Neural cell (in vitro differentiated cells): ENCODE data around the gene FOXJ3.

Experiments
- EP300 ChIP-seq: fragments of 450-650 bp; conservative IDR thresholded peaks from 2 replicates; pipeline ENCODE4 v1.6.1; 2014; ENCODE audit warnings: antibody characterized with exemption, mild to moderate bottlenecking, moderate library complexity; ENCODE audit not compliant: poor library complexity, severe bottlenecking
- RAD21 ChIP-seq: fragments of 450-650 bp; conservative IDR thresholded peaks from 2 replicates; pipeline ENCODE4 v1.6.1; 2014; ENCODE audit warnings: antibody characterized with exemption, mild to moderate bottlenecking, moderate library complexity
- TF ChIP-seq, protein P1 (sequence below): fragments of 450-650 bp; IDR thresholded peaks from 2 replicates; pipeline ENCODE4 v1.5.1; 2014; ENCODE audit warnings: antibody characterized with exemption, mild to moderate bottlenecking, moderate library complexity; ENCODE audit not compliant: poor library complexity, severe bottlenecking

DNA sequence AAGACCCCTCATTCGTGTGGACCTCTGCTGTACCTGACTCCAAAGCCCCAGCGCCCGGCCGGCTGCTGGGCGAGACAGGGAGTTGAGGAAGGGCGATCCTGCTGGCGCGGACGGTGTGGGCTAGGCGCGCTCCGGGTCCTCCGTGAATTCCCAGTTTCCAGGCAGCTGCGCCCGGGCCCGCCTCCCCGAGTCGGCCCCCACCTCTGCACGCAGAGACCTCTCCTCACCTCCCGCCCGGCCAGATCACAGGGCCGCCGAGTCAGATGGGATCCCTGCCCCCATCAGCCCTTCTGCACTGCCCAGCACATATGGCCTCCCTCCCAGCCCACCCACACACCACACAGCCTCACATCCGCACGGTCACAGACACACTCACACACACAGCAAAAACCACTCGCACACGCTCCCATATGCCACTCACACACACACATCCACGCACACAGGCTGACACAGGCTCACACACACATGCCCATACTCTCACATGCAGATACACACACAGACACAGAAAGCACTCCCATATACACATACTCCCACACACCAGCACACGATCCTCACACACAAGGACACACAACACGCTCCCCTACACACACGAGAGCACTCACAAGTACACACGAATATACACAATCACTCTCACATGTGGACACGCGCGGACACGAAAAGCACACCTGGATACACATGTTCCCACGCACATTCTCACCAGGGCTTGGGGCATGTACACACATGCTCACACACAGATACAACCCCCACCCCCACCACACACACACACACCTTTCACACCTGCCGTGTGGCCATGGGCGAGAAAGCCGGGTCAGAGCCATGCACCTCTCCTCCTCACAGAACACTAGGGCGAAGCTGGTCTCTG, 189.0 kb downstream of the FOXJ3 start:
- TF ChIP-seq, protein P1, sequence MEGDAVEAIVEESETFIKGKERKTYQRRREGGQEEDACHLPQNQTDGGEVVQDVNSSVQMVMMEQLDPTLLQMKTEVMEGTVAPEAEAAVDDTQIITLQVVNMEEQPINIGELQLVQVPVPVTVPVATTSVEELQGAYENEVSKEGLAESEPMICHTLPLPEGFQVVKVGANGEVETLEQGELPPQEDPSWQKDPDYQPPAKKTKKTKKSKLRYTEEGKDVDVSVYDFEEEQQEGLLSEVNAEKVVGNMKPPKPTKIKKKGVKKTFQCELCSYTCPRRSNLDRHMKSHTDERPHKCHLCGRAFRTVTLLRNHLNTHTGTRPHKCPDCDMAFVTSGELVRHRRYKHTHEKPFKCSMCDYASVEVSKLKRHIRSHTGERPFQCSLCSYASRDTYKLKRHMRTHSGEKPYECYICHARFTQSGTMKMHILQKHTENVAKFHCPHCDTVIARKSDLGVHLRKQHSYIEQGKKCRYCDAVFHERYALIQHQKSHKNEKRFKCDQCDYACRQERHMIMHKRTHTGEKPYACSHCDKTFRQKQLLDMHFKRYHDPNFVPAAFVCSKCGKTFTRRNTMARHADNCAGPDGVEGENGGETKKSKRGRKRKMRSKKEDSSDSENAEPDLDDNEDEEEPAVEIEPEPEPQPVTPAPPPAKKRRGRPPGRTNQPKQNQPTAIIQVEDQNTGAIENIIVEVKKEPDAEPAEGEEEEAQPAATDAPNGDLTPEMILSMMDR, result no peak
- no peak for TF ChIP-seq EP300
- no peak for TF ChIP-seq RAD21
